ENCODE results near the gene CCNA1.

DNA sequence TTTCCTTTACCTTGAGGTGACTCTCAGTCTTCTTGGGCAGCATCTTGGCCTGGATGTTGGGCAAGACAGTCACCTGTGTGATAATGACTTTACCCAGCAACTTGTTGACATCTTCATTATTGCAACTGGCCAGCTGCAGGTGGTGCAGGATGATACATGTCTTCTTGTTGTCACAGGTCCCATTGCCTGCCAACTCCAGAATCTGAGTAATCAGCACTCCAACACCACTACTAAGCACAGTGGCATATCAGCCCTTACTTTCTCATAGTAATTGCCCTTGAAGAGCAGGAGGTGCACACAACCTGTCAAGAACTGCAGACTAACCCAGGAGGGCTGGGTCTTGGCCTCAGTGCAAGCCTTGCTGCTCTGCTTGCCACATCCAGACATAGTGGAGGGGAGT is 57.8 kb downstream of the CCNA1 start:
- TF ChIP-seq, protein P1, sequence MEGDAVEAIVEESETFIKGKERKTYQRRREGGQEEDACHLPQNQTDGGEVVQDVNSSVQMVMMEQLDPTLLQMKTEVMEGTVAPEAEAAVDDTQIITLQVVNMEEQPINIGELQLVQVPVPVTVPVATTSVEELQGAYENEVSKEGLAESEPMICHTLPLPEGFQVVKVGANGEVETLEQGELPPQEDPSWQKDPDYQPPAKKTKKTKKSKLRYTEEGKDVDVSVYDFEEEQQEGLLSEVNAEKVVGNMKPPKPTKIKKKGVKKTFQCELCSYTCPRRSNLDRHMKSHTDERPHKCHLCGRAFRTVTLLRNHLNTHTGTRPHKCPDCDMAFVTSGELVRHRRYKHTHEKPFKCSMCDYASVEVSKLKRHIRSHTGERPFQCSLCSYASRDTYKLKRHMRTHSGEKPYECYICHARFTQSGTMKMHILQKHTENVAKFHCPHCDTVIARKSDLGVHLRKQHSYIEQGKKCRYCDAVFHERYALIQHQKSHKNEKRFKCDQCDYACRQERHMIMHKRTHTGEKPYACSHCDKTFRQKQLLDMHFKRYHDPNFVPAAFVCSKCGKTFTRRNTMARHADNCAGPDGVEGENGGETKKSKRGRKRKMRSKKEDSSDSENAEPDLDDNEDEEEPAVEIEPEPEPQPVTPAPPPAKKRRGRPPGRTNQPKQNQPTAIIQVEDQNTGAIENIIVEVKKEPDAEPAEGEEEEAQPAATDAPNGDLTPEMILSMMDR (optimal IDR thresholded peaks at IDR 0.05 in 1 of 3, IDR thresholded peaks at IDR 0.05 in 1 of 3, conservative IDR thresholded peaks at IDR 0.05 in 1 of 3; ENCODE audit: extremely low read depth in 1 of 3, insufficient read depth in 2 of 3, low read length in 3 of 3) = no peak
- no peak for TF ChIP-seq EZH2 (IDR thresholded peaks at IDR 0.05; ENCODE audit: low read length)

All from keratinocyte (primary cell).